Liver (tissue), 3 donors: ENCODE measurements around the gene KLF12.

Experiments
- CTCF ChIP-seq: fragments of 150-350 bp; IDR thresholded peaks from 2 replicates; pipeline ENCODE4 v1.5.1; 2017; ENCODE audit warnings: improper control_type of control experiment, low read depth, low read length; ENCODE audit not compliant: missing input control
- EGR1 ChIP-seq, 2 donors: IDR thresholded peaks; 2 replicates each; pipeline ENCODE4 v1.6.1; 2016 to 2018; ENCODE audit warnings: antibody characterized with exemption in 2 of 2, low read depth in 2 of 2
- GABPA ChIP-seq, 2 donors: IDR thresholded peaks in 1 of 2; conservative IDR thresholded peaks in 1 of 2; 2 replicates each; pipeline ENCODE4 v1.6.1; 2016; ENCODE audit warnings: antibody characterized with exemption in 2 of 2, mild to moderate bottlenecking in 1 of 2, moderate library complexity in 1 of 2
- JUND ChIP-seq, 2 donors: IDR thresholded peaks; 2 replicates each; pipeline ENCODE4 v1.6.1; 2016; ENCODE audit warnings: antibody characterized with exemption in 2 of 2
- MAX ChIP-seq: IDR thresholded peaks from 2 replicates; pipeline ENCODE4 v1.6.1; 2016; ENCODE audit warnings: antibody characterized with exemption
- RAD21 ChIP-seq, 2 donors: IDR thresholded peaks; 2 replicates each; pipeline ENCODE4 v1.6.1; 2016; ENCODE audit warnings: antibody characterized with exemption in 2 of 2, mild to moderate bottlenecking in 2 of 2
- REST ChIP-seq: IDR thresholded peaks from 2 replicates; pipeline ENCODE4 v1.6.1; 2016; ENCODE audit warnings: antibody characterized with exemption, mild to moderate bottlenecking
- RXRA ChIP-seq, 2 donors: IDR thresholded peaks; 2 replicates each; pipeline ENCODE4 v1.6.1; 2017 to 2018; ENCODE audit warnings: antibody characterized with exemption in 2 of 2, mild to moderate bottlenecking in 1 of 2
- SP1 ChIP-seq: IDR thresholded peaks from 2 replicates; pipeline ENCODE4 v1.6.1; 2018; ENCODE audit warnings: antibody characterized with exemption, mild to moderate bottlenecking
- TAF1 ChIP-seq: conservative IDR thresholded peaks from 2 replicates; pipeline ENCODE4 v1.6.1; 2016; ENCODE audit warnings: antibody characterized with exemption, mild to moderate bottlenecking
- YY1 ChIP-seq: IDR thresholded peaks from 2 replicates; pipeline ENCODE4 v1.6.1; 2016; ENCODE audit warnings: antibody characterized with exemption, mild to moderate bottlenecking
- donor health status: healthy.
- donor health status: healthy.

- TF ChIP-seq CTCF (no peak), JUND (IDR thresholded peaks at IDR 0.05) (no peak), EGR1 (IDR thresholded peaks at IDR 0.05; ENCODE audit: low read depth in 2 of 2) (no peak), REST (no peak), MAX (no peak), GABPA (IDR thresholded peaks at IDR 0.05 in 1 of 2, conservative IDR thresholded peaks at IDR 0.05 in 1 of 2) (no peak), TAF1 (no peak), RXRA (IDR thresholded peaks at IDR 0.05) (no peak), YY1 (no peak), SP1 (no peak), RAD21 (IDR thresholded peaks at IDR 0.05) (no peak)
Measured at GRCh38 chr13:74138241-74138640, 4.0 kb upstream of the KLF12 start.
